ENCODE results near the gene CYBC1. TPM values are rescaled to one million over a fixed set of nuclear protein-coding genes. Genes with fewer than 3 reads are reported as not detected.

CYBC1 gene
- total and polyA plus RNA-seq, 9 of the 15 experiments (the other 6 are each of a cell fraction or from before 2014, with no cell fraction given), result 1.3 to 71.8 (median 49.9) TPM

DNA sequence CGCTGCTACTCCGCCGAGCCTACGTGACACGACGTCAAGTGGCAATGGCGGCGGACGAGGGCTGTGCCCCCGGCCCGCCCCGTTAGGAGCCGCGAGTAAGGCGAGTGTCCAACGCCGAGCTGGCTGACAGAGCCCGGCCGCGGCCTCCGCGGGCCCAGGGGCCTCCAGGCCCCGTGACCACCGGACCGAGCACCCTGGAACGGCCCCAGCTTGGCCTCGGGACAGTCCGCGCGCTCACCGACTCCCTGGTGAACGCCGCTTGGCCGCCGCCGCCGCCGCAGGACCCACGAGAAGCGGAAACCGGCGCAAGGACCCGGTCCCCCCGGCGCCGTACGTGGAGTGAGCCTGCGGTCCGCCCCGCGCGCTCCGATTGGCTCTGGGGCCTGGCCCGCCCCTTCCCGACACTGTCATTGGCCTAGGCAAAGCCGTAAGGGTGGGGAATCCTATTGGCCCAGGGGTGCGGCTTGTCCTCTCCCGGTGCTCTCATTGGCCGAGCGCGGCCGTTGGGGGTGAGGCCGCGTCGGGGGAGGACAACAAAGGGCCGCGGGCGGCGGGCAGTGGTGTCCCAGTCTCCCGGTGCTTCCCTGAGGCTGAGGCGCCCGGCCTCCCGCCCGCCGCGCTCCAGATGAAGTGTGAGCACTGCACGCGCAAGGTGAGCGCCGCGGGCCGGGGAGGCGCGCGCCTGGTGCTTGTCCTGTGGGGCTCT lies 7.8 kb upstream of the CYBC1 start, which contains the start of gene NARF (continued):
- TF ChIP-seq ZNF75A (CRISPR knock-in tag; IDR thresholded peaks at IDR 0.05) (no peak), GATA2 (CRISPR knock-in tag; IDR thresholded peaks at IDR 0.05) (no peak), CBX8 (IDR thresholded peaks at IDR 0.05; ENCODE audit: borderline replicate concordance, extremely low read depth, low read depth, low read length, poor library complexity, severe bottlenecking) (no peak), SNAPC5 (CRISPR knock-in tag; IDR thresholded peaks at IDR 0.05) (no peak), NFE2L1 (tag; IDR thresholded peaks at IDR 0.05; ENCODE audit: borderline replicate concordance, low read depth) (no peak), CBFB (CRISPR knock-in tag; IDR thresholded peaks at IDR 0.05) (peak; percentile 73; the same call in 1 of the 2 replicates), CSDE1 (IDR thresholded peaks at IDR 0.05) (no peak), TCF3 (CRISPR knock-in tag; IDR thresholded peaks at IDR 0.05) (no peak; the same call in 1 of the 2 replicates), BDP1 (IDR thresholded peaks at IDR 0.05; ENCODE audit: insufficient read depth, insufficient read length) (no peak), PBX2 (CRISPR knock-in tag; IDR thresholded peaks at IDR 0.05; ENCODE audit: low read depth) (no peak), PBX2 (tag; conservative IDR thresholded peaks at IDR 0.05; ENCODE audit: low read depth) (no peak), TAF9B (IDR thresholded peaks at IDR 0.05; ENCODE audit: partially characterized antibody) (peak; percentile 78), SLC30A9 (CRISPR knock-in tag; IDR thresholded peaks at IDR 0.05) (no peak), PCBP1 (IDR thresholded peaks at IDR 0.05; ENCODE audit: low read depth, low read length, poor library complexity, severe bottlenecking) (peak; percentile 40), ATF2 (CRISPR knock-in tag; IDR thresholded peaks at IDR 0.05) (no peak), RAD51 (IDR thresholded peaks at IDR 0.05; ENCODE audit: borderline replicate concordance, low read depth) (no peak), MCM7 (IDR thresholded peaks at IDR 0.05) (no peak), SETDB1 (IDR thresholded peaks at IDR 0.05; ENCODE audit: low read length) (peak; percentile 39)
- TF ChIP-seq, protein P1, sequence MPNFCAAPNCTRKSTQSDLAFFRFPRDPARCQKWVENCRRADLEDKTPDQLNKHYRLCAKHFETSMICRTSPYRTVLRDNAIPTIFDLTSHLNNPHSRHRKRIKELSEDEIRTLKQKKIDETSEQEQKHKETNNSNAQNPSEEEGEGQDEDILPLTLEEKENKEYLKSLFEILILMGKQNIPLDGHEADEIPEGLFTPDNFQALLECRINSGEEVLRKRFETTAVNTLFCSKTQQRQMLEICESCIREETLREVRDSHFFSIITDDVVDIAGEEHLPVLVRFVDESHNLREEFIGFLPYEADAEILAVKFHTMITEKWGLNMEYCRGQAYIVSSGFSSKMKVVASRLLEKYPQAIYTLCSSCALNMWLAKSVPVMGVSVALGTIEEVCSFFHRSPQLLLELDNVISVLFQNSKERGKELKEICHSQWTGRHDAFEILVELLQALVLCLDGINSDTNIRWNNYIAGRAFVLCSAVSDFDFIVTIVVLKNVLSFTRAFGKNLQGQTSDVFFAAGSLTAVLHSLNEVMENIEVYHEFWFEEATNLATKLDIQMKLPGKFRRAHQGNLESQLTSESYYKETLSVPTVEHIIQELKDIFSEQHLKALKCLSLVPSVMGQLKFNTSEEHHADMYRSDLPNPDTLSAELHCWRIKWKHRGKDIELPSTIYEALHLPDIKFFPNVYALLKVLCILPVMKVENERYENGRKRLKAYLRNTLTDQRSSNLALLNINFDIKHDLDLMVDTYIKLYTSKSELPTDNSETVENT (CRISPR knock-in tag; IDR thresholded peaks at IDR 0.05), result peak; percentile 88; the same call in 1 of the 2 replicates
- TF ChIP-seq, protein P2, sequence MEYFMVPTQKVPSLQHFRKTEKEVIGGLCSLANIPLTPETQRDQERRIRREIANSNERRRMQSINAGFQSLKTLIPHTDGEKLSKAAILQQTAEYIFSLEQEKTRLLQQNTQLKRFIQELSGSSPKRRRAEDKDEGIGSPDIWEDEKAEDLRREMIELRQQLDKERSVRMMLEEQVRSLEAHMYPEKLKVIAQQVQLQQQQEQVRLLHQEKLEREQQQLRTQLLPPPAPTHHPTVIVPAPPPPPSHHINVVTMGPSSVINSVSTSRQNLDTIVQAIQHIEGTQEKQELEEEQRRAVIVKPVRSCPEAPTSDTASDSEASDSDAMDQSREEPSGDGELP (CRISPR knock-in tag; IDR thresholded peaks at IDR 0.05; ENCODE audit: borderline replicate concordance), result peak; percentile 66

Data from K562 (cell line).